LHCN-M2 (cell line): ENCODE measurements around the gene ARL15. TPM values are rescaled to one million over a fixed set of nuclear protein-coding genes. Genes with fewer than 3 reads are reported as not detected.
A peak's percentile ranks its signal among the peaks of the same experiment; 100 is the strongest.
"Not testable (repeated sequence)": the region's sequence is repeated elsewhere in the genome, so short reads cannot be mapped to it uniquely, and the experiment has no call there.

Source experiments
- DNase-seq: peaks from one replicate; pipeline ENCODE4 v3.0.0-alpha.2; 2012; ENCODE audit warnings: low read depth
- total RNA-seq: library from RNA; depleted of rRNA; stranded (reverse); fragments of >200 nt; gene quantifications from 2 replicates; pipeline ENCODE4 v1.2.3, GENCODE V29; 2014

The ARL15 gene
- total RNA-seq, 1 experiment from 2014 or later = 11.2 TPM

GRCh38 chr5:54098267-54098666, 212.1 kb downstream of the ARL15 start:
- DNase-seq = no peak

- DNase-seq = no peak
These were observed 214.4 kb downstream of the ARL15 start for GRCh38 chr5:54095969-54096368.

- DNase-seq = no peak
These were observed 215.7 kb downstream of the ARL15 start for GRCh38 chr5:54094706-54095105.

DNA sequence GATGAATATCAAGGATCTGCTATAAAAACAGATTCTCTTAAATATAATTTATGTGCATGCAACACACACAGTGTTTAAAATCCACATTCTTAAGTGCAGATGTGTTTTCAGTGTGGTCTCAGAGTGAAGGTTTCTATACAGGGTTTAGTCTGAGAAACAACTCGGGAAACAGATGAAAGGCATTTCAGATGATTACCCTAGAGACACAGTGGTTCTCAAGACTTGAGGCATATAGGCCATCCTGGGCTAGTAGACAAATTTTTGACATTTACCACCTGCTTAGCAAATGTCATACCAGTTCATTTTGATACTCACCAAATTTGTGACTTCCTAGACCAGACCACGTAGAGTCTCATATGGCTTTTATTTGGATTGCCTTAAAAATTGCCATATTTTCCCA, 216.5 kb downstream of the ARL15 start:
- DNase-seq = no peak

DNA sequence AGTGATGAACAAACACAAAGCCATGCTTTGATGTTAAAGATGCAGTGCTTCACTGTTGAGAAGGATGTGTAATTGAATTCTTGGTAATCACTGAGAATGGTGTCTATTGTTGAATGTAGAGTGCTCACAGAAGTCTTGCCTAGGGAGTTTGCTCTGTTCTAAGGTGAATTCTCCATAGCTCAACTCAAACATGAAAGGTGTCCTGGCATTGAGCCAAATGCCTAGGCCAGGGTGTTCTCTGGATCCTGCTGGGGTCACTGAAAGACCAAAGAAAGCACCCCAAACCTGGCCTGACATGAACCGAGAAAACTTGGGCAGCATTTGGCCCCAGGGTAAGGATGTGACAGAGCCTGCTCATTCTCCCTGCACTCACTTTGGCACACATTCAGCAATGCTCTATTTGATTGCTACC, 217.3 kb downstream of the ARL15 start:
- no peak for DNase-seq

GRCh38 chr5:54091307-54092130, 218.9 kb downstream of the ARL15 start:
- DNase-seq = no peak

DNA sequence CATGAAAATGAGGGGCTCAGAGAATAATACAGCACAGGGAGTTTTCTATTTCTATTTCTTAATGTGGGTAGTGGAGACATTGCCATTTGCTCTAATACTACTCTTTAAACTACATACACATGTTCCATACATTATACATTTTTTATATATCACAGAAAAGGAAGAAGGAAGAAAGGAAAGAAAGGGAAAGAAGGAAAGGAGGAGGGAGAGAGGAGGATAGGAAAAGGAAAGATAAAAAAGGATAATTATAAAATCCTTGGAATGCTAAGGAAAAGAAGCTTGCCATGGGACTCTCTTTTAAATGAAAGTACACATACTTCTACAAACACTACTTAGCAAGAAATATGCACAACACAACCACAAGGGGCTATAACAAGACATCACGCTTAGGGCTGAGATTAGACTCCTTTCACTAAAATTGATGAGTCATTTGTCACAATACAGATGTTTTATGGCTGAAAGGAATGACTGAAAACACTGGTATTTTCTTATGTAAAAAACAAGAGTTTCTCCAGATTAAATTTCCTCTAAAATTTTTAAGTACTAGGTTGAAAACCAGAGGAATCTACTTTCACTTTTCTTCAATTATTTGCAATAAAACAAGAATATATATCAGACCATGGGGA, 219.8 kb downstream of the ARL15 start:
- DNase-seq = peak; percentile 79

DNA sequence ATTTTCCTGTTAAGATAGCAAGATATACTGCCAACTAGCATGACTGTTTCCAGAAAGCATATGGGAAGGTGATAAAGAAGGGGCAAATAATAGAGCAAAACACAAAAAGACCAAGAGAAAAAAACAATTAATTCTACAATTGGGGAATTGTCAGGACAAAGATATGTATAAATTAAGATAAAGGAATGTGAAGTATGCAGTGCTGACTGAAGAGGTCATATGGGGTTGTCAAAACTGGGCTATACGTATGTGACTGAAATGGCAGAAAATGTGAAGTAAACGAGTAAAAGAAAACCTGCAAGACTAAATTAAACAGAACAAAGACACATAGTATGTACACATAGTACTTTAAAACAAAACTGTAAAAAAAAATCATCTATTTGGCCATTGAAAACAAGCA, 222.3 kb downstream of the ARL15 start:
- DNase-seq = no peak

DNA sequence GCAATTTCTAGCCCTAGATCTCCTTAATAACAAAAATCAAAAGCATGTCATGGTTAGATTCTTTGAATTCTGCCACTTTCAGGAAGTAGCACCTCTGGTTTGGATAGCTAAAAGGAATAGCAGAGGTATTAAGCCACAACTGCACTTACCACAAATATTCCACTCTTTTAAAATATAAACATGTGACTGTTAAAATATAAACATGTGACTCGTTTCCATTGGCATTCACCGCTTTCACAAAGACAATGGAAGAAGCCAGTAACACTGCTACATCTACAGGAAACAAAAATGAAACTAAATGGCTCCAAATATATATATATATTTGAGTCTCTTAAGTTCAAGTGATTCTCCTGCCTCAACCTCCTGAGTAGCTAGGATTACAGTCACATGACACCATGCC, 222.9 kb downstream of the ARL15 start:
- DNase-seq = peak; percentile 49

- no peak for DNase-seq
These were observed 224.2 kb downstream of the ARL15 start for GRCh38 chr5:54086191-54086590.

DNA sequence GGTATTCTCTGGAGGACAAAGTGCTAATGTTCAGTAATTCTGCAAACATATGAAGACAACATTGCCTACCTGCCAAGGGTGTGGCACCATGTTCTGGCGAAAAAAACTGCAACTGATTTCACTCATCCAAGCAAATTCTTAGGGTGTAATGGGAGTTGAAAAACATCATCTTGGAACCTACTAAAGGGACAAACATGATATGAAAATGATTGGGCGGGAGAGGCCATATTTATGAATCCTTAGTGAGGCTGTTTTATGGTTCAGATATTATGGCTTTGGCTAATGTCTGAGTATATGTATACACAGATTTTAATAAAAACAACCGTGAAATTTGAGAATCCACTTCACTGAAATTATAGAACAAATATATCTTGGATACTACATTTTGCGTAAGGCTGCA, 225.7 kb downstream of the ARL15 start:
- no peak for DNase-seq

DNA sequence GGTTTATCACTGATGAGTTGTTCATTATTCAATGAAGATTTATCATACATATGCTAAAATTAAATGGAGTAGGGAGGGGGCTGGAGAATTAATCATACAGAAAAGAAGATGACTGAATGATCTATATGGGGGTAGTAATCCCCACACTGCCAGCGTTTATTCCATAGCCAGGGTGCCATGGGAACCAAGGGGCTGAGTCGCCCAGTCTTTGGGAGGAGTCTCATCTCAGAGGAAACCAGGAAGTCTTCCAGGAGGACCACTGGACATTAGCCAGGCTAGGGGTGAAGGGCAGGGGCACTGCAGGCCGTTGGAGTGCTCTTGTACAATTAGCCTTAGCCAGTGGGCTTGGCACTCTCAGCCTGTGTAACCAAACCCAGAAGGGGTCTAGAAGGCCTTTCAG, 226.5 kb downstream of the ARL15 start:
- no peak for DNase-seq

- no peak for DNase-seq
These were observed 227.1 kb downstream of the ARL15 start for GRCh38 chr5:54083245-54083644.

DNA sequence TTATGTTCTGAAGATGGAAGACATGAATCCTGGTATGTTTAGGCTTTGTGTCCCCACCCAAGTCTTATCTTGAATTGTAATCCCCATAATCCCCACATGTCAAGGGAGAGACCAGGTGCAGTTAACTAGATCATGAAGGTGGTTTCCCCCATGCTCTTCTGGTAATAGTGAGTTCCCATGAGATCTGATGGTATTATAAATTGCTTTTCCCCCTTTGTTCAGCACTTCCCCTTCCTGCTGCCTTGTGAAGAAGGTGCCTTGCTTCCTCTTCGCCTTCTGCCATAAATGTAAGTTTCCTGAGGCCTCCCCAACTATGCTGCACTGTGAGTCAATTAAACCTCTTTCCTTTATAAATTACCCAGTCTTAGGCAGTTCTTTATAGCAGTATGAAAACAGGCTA, 229.0 kb downstream of the ARL15 start:
- no peak for DNase-seq

- DNase-seq = no peak
These were observed 229.5 kb downstream of the ARL15 start for GRCh38 chr5:54080831-54081230.

DNA sequence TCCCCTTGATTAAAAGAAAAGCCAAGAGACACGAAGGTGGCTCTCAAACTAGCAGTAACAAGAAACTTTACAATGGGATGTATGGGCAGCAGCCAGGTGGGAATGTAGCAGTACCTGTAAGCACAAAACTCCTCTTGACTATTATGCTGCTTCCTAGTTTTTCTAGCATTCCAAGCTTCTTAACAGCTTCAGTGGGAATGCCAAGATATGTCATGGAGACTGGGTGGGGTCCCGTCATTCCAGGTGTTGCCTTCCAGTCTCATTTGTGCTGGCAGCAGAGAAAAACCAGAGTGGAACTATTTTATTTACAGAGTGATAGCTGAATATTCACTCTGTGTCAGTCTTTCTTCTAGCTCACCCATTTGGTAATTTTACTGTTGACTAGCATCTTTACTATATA, 236.6 kb downstream of the ARL15 start:
- no peak for DNase-seq

DNA sequence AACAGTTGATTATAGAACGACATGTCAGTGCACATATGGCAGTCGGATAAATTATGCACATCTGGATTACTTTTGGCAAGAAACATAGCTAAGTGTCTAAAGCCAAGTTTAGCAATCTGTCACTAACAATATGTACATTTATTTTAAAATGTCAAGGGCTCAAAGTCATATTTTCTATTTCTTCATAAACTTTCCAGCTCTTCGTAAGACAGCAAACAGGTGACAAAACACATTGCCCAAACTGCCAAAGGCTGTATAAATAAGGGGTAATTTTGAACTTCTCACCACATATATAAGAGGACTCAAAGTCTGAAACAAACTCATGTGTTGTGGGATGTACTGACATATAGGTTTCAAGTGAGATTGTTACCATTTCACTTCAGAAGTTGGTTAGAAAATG, 237.2 kb downstream of the ARL15 start:
- DNase-seq = no peak

DNA sequence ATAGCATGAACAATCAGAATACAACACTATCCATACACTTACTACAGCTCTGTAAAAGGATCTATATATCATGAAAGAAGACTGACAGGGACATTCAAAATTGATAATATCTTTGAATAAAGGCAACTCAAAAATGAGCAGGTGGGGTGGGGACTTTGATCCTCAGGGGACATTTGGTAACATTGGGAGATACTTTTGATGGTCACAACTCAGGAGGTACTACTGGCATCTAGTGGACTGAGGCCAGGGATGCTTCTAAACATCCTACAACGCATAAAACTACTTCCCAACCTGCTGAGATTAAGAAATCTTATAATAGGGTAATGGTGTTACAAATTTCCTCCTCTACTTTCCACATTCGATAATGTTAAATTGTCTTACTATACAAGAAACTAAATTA, 243.9 kb downstream of the ARL15 start:
- DNase-seq = no peak

DNA sequence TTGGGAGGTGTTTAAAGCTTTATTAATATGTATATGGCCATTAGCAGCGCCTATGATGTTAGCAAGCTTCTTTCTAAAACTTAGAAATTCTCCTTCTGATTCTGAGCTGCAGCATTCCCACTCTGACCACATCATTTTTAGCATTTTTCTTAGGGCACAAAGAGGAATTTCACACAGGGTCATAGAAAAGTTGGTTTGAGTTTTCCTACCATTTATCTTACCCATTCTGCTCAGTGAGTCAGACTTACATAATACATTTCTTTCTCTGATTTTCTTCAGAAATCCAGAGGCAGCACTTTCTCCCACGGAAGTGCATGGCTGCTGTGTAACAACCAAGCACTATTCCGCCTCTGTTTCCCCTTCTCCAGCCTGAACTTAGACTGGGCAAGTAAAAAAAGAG, 246.6 kb downstream of the ARL15 start:
- DNase-seq = peak; percentile 70

- DNase-seq = peak; percentile 13
These were observed 247.4 kb downstream of the ARL15 start for GRCh38 chr5:54062958-54063357.

DNA sequence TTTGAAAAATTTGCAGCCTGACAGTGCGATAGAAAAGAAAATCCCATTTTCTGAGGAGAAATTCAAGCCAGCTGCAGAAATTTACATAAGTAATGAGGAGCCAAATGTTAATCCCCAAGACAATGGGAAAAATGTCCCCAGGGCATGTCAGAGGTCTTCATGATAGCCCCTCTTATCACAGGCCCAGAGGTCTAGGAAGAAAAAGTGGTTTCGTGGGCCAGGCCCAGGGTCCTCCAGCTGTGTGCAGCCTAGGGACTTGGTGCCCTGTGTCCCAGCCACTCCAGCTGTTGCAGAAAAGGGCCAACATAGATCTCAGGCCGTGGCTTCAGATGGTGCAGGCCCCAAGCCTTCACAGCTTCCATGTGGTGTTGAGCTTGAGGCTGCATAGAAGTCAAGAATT, 249.5 kb downstream of the ARL15 start:
- not testable (repeated sequence) for DNase-seq

DNA sequence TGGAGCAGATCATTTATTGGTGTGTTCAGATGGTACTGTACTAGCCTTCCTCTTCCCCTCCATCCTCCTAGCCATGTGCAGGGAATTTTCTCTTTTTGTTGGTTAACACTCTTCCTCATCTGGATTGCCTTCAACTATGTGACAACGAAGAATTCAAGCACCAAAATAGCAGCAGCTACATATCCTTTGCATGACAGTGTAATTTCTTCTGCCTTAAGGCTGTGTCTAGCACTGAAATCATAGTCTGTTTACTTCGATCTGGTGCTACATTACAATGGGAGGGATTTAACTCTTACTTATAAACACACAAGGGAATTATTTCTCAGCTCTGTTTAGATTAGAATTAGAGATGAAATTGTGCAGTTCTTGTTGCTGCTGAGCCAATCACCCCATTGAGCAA, 260.4 kb downstream of the ARL15 start:
- no peak for DNase-seq

- DNase-seq = no peak
These were observed 261.2 kb downstream of the ARL15 start for GRCh38 chr5:54049144-54049543.
